H1 (cell line): ENCODE data around the gene FGF23. TPM values are rescaled to one million over a fixed set of nuclear protein-coding genes. Genes with fewer than 3 reads are reported as not detected.

ENCODE experiments used
- CTCF ChIA-PET: fragments of 300-600 bp; sonication (Branson Sonifier 250); formaldehyde crosslinking; loops from one replicate; lab custom pipeline; 2021; ENCODE audit not compliant: partially characterized antibody; lab: Charles Lee
- POLR2A ChIA-PET: fragments of 300-600 bp; sonication (Branson Sonifier 250); formaldehyde crosslinking; loops from one replicate; lab custom pipeline; 2021; ENCODE audit warnings: inconsistent platforms; ENCODE audit not compliant: partially characterized antibody; lab: Charles Lee
- DNase-seq, 2 experiments: peaks; one replicate each; pipeline versions ENCODE4 v3.0.0 to v3.0.0-alpha.2; 2010 to 2022; ENCODE audit warnings: low spot score in 2 of 2, low read depth in 1 of 2, mixed read lengths in 1 of 2
- FAIRE-seq: peaks from 2 replicates; lab custom pipeline; 2011; peaks lifted over from hg19 to GRCh38; lab: Jason Lieb, UNC
- H2AFZ ChIP-seq: 2 replicates; pipeline ENCODE4 v1.8.1; 2012; ENCODE audit warnings: low read length, inconsistent platforms
- H2AK5ac ChIP-seq: 2 replicates; pipeline ENCODE4 v1.6.1; 2013; ENCODE audit warnings: low read depth, low read length
- H2BK120ac ChIP-seq: replicated peaks from 2 replicates; pipeline ENCODE3; 2013; ENCODE audit warnings: low read depth, low read length, inconsistent platforms
- H2BK12ac ChIP-seq: 2 replicates; pipeline ENCODE4 v1.6.1; 2013; ENCODE audit warnings: low read depth, low read length
- H2BK15ac ChIP-seq: 2 replicates; pipeline ENCODE4 v1.6.1; 2013; ENCODE audit warnings: low read length
- H2BK20ac ChIP-seq: 2 replicates; pipeline ENCODE4 v1.6.1; 2013; ENCODE audit warnings: low read length
- H2BK5ac ChIP-seq: 2 replicates; pipeline ENCODE4 v1.6.1; 2013; ENCODE audit warnings: low read depth, low read length
- H3K14ac ChIP-seq: 2 replicates; pipeline ENCODE4 v1.6.1; 2013; ENCODE audit warnings: inconsistent platforms; ENCODE audit not compliant: insufficient read length
- H3K18ac ChIP-seq: 2 replicates; pipeline ENCODE4 v1.6.1; 2013; ENCODE audit warnings: low read length; ENCODE audit errors: extremely low read depth
- H3K23ac ChIP-seq: 2 replicates; pipeline ENCODE4 v1.6.1; 2013; ENCODE audit warnings: inconsistent platforms; ENCODE audit not compliant: insufficient read length
- H3K23me2 ChIP-seq: 2 replicates; pipeline ENCODE4 v1.6.1; 2013; ENCODE audit warnings: low read depth, low read length
- H3K27ac ChIP-seq: 2 replicates; pipeline ENCODE4 v1.6.1; 2011; ENCODE audit warnings: low read depth, low read length, inconsistent platforms
- H3K27me3 ChIP-seq, 4 experiments: replicated peaks in 1 of 4; 1 replicate in 1 of 4; 2 replicates in 3 of 4; pipeline versions ENCODE4 v1.6.1 to v1.8.1; 2011 to 2013; ENCODE audit warnings: low read length in 3 of 4, mild to moderate bottlenecking in 3 of 4, inconsistent platforms in 2 of 4, mixed read lengths in 2 of 4, moderate library complexity in 1 of 4; ENCODE audit not compliant: control insufficient read depth in 3 of 4, insufficient read depth in 3 of 4; ENCODE audit errors: extremely low read depth in 1 of 4
- H3K36me3 ChIP-seq, 4 experiments: 2 replicates each; pipeline versions ENCODE4 v1.6.1 to v1.8.1; 2011 to 2013; ENCODE audit warnings: mild to moderate bottlenecking in 4 of 4, low read length in 3 of 4, moderate library complexity in 2 of 4, control low read depth in 1 of 4, inconsistent platforms in 1 of 4; ENCODE audit not compliant: insufficient read depth in 4 of 4, control insufficient read depth in 2 of 4
- H3K4ac ChIP-seq: replicated peaks from 2 replicates; pipeline ENCODE3; 2013; ENCODE audit warnings: low read length, low read depth, mixed read lengths, inconsistent platforms; ENCODE audit not compliant: insufficient read length
- H3K4me1 ChIP-seq, 4 experiments: replicated peaks in 1 of 4; 1 replicate in 1 of 4; 2 replicates in 3 of 4; pipeline versions ENCODE4 v1.6.1 to v1.8.1; 2011 to 2013; ENCODE audit warnings: low read length in 3 of 4, inconsistent platforms in 2 of 4, mixed read lengths in 1 of 4; ENCODE audit not compliant: insufficient read depth in 4 of 4, control insufficient read depth in 3 of 4
- H3K4me2 ChIP-seq, 2 experiments: 2 replicates each; pipeline versions ENCODE4 v1.6.1 to v1.8.1; 2011 to 2013; ENCODE audit warnings: low read depth in 2 of 2, low read length in 2 of 2, control low read depth in 1 of 2, inconsistent platforms in 1 of 2, mild to moderate bottlenecking in 1 of 2; ENCODE audit not compliant: insufficient read depth in 1 of 2
- H3K4me3 ChIP-seq, 4 experiments: fragments of 200-600, 300-600 bp in 1 of 4; sonication (generic), shearing (Covaris generic), sonication (Bioruptor Twin) in 1 of 4; 2 replicates each; pipeline versions ENCODE4 v1.5.1 to v1.8.1; 2011 to 2016; ENCODE audit warnings: low read length in 4 of 4, low read depth in 3 of 4, control low read depth in 2 of 4, inconsistent platforms in 2 of 4, mild to moderate bottlenecking in 2 of 4, mixed read lengths in 1 of 4, moderate library complexity in 1 of 4; ENCODE audit not compliant: insufficient read depth in 2 of 4; ENCODE audit errors: extremely low read depth in 1 of 4
- H3K56ac ChIP-seq: replicated peaks from 2 replicates; pipeline ENCODE3; 2013; ENCODE audit warnings: low read depth, mild to moderate bottlenecking, mixed read lengths, low read length, inconsistent platforms; ENCODE audit not compliant: insufficient read length
- H3K79me1 ChIP-seq: 2 replicates; pipeline ENCODE4 v1.6.1; 2013; ENCODE audit warnings: low read depth, low read length, control low read depth
- H3K79me2 ChIP-seq, 2 experiments: 2 replicates each; pipeline versions ENCODE4 v1.6.1 to v1.8.1; 2012 to 2013; ENCODE audit warnings: low read length in 2 of 2, mild to moderate bottlenecking in 2 of 2, inconsistent platforms in 1 of 2; ENCODE audit not compliant: insufficient read depth in 2 of 2, control insufficient read depth in 1 of 2
- H3K9ac ChIP-seq, 4 experiments: replicated peaks in 1 of 4; 1 replicate in 1 of 4; 2 replicates in 3 of 4; pipeline versions ENCODE4 v1.6.1 to v1.8.1; 2011 to 2013; ENCODE audit warnings: low read depth in 3 of 4, low read length in 3 of 4, control low read depth in 2 of 4, mild to moderate bottlenecking in 2 of 4, moderate library complexity in 2 of 4, inconsistent platforms in 1 of 4; ENCODE audit errors: extremely low read depth in 1 of 4
- H3K9me3 ChIP-seq, 2 experiments: 2 replicates each; pipeline versions ENCODE4 v1.6.1 to v1.8.1; 2012 to 2013; ENCODE audit warnings: mild to moderate bottlenecking in 2 of 2, moderate library complexity in 2 of 2, control low read depth in 1 of 2, inconsistent platforms in 1 of 2, low read depth in 1 of 2, low read length in 1 of 2, mixed read lengths in 1 of 2; ENCODE audit not compliant: insufficient read depth in 2 of 2
- H4K20me1 ChIP-seq, 2 experiments: replicated peaks in 1 of 2; 2 replicates each; pipeline versions ENCODE3 to v1.8.1; 2011 to 2013; ENCODE audit warnings: inconsistent platforms in 2 of 2, low read length in 2 of 2, mild to moderate bottlenecking in 1 of 2; ENCODE audit not compliant: insufficient read depth in 2 of 2, control insufficient read depth in 1 of 2
- H4K5ac ChIP-seq: 2 replicates; pipeline ENCODE4 v1.6.1; 2013; ENCODE audit warnings: low read length, low read depth, mixed read lengths, inconsistent platforms; ENCODE audit not compliant: insufficient read length
- H4K8ac ChIP-seq: 2 replicates; pipeline ENCODE4 v1.8.0; 2013; ENCODE audit warnings: mild to moderate bottlenecking, moderate library complexity, low read length, inconsistent platforms; ENCODE audit not compliant: insufficient read depth; ENCODE audit errors: extremely low read depth
- H4K91ac ChIP-seq: replicated peaks from 2 replicates; pipeline ENCODE3; 2013; ENCODE audit warnings: low read length, mixed read lengths, inconsistent platforms; ENCODE audit not compliant: insufficient read length
- BACH1 ChIP-seq: IDR thresholded peaks from 2 replicates; pipeline ENCODE4 v1.6.1; 2012; ENCODE audit warnings: low read length, improper control_type of control experiment
- KDM4A ChIP-seq: IDR thresholded peaks from one replicate; pipeline ENCODE4 v1.7.1; 2012; ENCODE audit warnings: low read depth, mild to moderate bottlenecking, moderate library complexity, low read length, inconsistent platforms; ENCODE audit not compliant: severe bottlenecking
- MAFK ChIP-seq: IDR thresholded peaks from 2 replicates; pipeline ENCODE4 v1.6.1; 2012; ENCODE audit warnings: low read depth, mild to moderate bottlenecking, improper control_type of control experiment, low read length
- RNF2 ChIP-seq: fragments of 200-900, 300-1000 bp; sonication (generic); IDR thresholded peaks from 2 replicates; pipeline ENCODE4 v1.7.1; 2016; ENCODE audit warnings: borderline replicate concordance, low read depth, mild to moderate bottlenecking, antibody characterized with exemption, low read length; ENCODE audit not compliant: poor library complexity, severe bottlenecking; ENCODE audit errors: missing control alignments
- SIRT6 ChIP-seq: IDR thresholded peaks from one replicate; pipeline ENCODE4 v1.7.1; 2012; ENCODE audit warnings: low read length, inconsistent platforms
- SUZ12 ChIP-seq: fragments of 200-600 bp; sonication (generic); IDR thresholded peaks from 2 replicates; pipeline ENCODE4 v1.6.1; 2012; ENCODE audit warnings: mild to moderate bottlenecking, inconsistent platforms, low read length, moderate library complexity, mixed read lengths
- WGBS, 2 experiments: shearing (Covaris generic) in 1 of 2; methylation state at CpG; one replicate each; pipeline versions ENCODE4 v1.1.6 to v1.1.7; 2013 to 2015; ENCODE audit warnings: low lambda C conversion rate in 2 of 2, mixed read lengths in 2 of 2, inconsistent platforms in 1 of 2, low coverage in 1 of 2, missing lambda C conversion rate in 1 of 2; ENCODE audit not compliant: insufficient replicate concordance in 2 of 2, insufficient coverage in 1 of 2, insufficient read length in 1 of 2; ENCODE audit errors: extremely low coverage in 1 of 2, missing lambda C conversion rate in 1 of 2; 5-methylcytosine and 5-hydroxymethylcytosine counted together
- polyA plus RNA-seq, 7 experiments: library from polyadenylated mRNA; depleted of rRNA in 3 of 7; stranded (reverse) in 5 of 7; unstranded in 2 of 7; fragments of >200 nt in 5 of 7; fragments of 200-250 nt in 2 of 7; gene quantifications; 1 replicate in 5 of 7; 2 replicates in 1 of 7; 4 replicates in 1 of 7; pipeline versions ENCODE4 v1.2.1 to v1.2.3, GENCODE V29; 2011 to 2013; ENCODE audit warnings: missing spikeins in 2 of 7, mixed read lengths in 2 of 7
- total RNA-seq: library from RNA; stranded (reverse); fragmentation: NEBNext Ultra II Directional; extraction: Animal tissue kit (Norgen Biotek cat#: 25700); gene quantifications from 2 replicates; pipeline ENCODE4 v1.2.1, GENCODE V29; 2021

Gene FGF23
- total and polyA plus RNA-seq, 2 of the 8 experiments (the other 6 are each of a cell fraction or from before 2014, with no cell fraction given): 0.35 to 0.67 TPM

GRCh38 chr12:4330203-4330602 is 49.3 kb downstream of the FGF23 start:
- H3K4me3 ChIP-seq: no peak overlapping the region
- H3K27ac ChIP-seq: no peak overlapping the region; the same call in 1 of the 2 replicates
- H3K18ac ChIP-seq: no peak overlapping the region
- DNase-seq (no peak), FAIRE-seq (no peak)
- CTCF ChIA-PET: no interaction called here
- peaks cover 0 to 4% of the 10 kb centered on the region in 2 experiments for H4K20me1 ChIP-seq
- 75% methylated on average over 3 of the region's 3 CpGs; no CpG with 5 or more reads in 1 of the 2 experiments for WGBS, 2 experiments
- H3K9ac ChIP-seq: no peak overlapping the region; a peak in 1 of 7 replicates
- H2BK20ac ChIP-seq: no peak overlapping the region
- no peaks in the 10 kb centered on the region for H3K23me2 ChIP-seq
- POLR2A ChIA-PET: interaction anchor here (0.6 to 2.3 kb wide), 3 partner anchors 8 to 671 kb away, joined by 3 to 6 read pairs (median 3); no protein-coding TSS in a partner anchor
- no peak overlapping the region for H3K56ac ChIP-seq
- H3K4me1 ChIP-seq: no peaks in the 10 kb centered on the region
- no peak for TF ChIP-seq BACH1
- no peak for TF ChIP-seq SUZ12
- no peak for TF ChIP-seq RNF2
- TF ChIP-seq KDM4A: no peak
- no peak for TF ChIP-seq SIRT6
- TF ChIP-seq MAFK: no peak
- no peak overlapping the region for H4K5ac ChIP-seq
- H3K36me3 ChIP-seq: peaks cover 0 to 7% (median 2%) of the 10 kb centered on the region in 4 experiments; a peak in 4 of 8 replicates
- no peak overlapping the region for H2BK120ac ChIP-seq
- H4K8ac ChIP-seq: no peak overlapping the region
- H2AK5ac ChIP-seq: no peak overlapping the region
- no peaks in the 10 kb centered on the region for H3K9me3 ChIP-seq
- no peak overlapping the region for H2BK12ac ChIP-seq
- no peak overlapping the region for H2BK5ac ChIP-seq
- H3K4me2 ChIP-seq: no peak overlapping the region
- no peak overlapping the region for H2BK15ac ChIP-seq
- no peak overlapping the region for H2AFZ ChIP-seq
- H3K23ac ChIP-seq: no peak overlapping the region
- H3K4ac ChIP-seq: no peak overlapping the region
- H3K79me1 ChIP-seq: peaks cover 3% of the 10 kb centered on the region; the same call in 1 of the 2 replicates
- H3K27me3 ChIP-seq: no peaks in the 10 kb centered on the region
- H4K91ac ChIP-seq: no peak overlapping the region
- peaks cover 0 to 39% of the 10 kb centered on the region in 2 experiments; a peak in 2 of 4 replicates for H3K79me2 ChIP-seq
- H3K14ac ChIP-seq: no peak overlapping the region
